ENCODE data around the gene ITGAX.

ITGAX gene

DNA sequence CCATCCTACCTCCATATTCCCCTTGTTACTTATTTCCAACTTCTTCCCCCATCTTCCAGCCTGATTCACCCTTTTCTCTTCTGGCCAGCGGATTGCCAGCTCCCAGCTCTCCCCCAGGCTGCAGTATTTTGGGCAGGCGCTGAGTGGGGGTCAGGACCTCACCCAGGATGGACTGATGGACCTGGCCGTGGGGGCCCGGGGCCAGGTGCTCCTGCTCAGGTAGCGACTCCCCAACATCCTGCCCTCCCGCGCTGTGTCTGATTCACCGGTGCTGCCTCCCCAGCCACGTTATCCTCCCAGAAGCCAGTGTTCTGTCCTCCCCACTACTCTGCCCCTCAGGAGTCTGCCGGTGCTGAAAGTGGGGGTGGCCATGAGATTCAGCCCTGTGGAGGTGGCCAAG, 57.8 kb downstream of the ITGAX start:
- no peak overlapping the region for H2AFZ ChIP-seq (ENCODE audit: low read depth, low read length, severe bottlenecking)
- H3K9me2 ChIP-seq (replicated peaks; ENCODE audit: insufficient read depth, low read length), result no peaks in the 10 kb centered on the region
- TF ChIP-seq EZH2phosphoT487 (conservative IDR thresholded peaks at IDR 0.05; ENCODE audit: low read length), result no peak
- TF ChIP-seq, protein P1, sequence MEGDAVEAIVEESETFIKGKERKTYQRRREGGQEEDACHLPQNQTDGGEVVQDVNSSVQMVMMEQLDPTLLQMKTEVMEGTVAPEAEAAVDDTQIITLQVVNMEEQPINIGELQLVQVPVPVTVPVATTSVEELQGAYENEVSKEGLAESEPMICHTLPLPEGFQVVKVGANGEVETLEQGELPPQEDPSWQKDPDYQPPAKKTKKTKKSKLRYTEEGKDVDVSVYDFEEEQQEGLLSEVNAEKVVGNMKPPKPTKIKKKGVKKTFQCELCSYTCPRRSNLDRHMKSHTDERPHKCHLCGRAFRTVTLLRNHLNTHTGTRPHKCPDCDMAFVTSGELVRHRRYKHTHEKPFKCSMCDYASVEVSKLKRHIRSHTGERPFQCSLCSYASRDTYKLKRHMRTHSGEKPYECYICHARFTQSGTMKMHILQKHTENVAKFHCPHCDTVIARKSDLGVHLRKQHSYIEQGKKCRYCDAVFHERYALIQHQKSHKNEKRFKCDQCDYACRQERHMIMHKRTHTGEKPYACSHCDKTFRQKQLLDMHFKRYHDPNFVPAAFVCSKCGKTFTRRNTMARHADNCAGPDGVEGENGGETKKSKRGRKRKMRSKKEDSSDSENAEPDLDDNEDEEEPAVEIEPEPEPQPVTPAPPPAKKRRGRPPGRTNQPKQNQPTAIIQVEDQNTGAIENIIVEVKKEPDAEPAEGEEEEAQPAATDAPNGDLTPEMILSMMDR (IDR thresholded peaks at IDR 0.05; ENCODE audit: insufficient read depth, low read length, poor library complexity, severe bottlenecking), result no peak
- H3K4me2 ChIP-seq (ENCODE audit: low read depth, low read length, poor library complexity, severe bottlenecking), result no peak overlapping the region
- no peaks in the 10 kb centered on the region for H3F3A ChIP-seq (ENCODE audit: insufficient read depth)
- H3K27ac ChIP-seq (ENCODE audit: low read depth, low read length), result no peak overlapping the region
- no peaks in the 10 kb centered on the region for H3K79me2 ChIP-seq (ENCODE audit: insufficient read depth, low read length)
- no peaks in the 10 kb centered on the region for H4K20me1 ChIP-seq (ENCODE audit: low read depth, low read length)
- no peak overlapping the region for H3K4me3 ChIP-seq (ENCODE audit: insufficient read depth, low read length, poor library complexity, severe bottlenecking)
- no peaks in the 10 kb centered on the region for H3K9me3 ChIP-seq (ENCODE audit: insufficient read depth, low read length)
- H3K9ac ChIP-seq (ENCODE audit: low read length), result no peak overlapping the region
- no peaks in the 10 kb centered on the region for H3K27me3 ChIP-seq (ENCODE audit: low read length)
- H3K36me3 ChIP-seq (ENCODE audit: low read length), result no peaks in the 10 kb centered on the region

DNA sequence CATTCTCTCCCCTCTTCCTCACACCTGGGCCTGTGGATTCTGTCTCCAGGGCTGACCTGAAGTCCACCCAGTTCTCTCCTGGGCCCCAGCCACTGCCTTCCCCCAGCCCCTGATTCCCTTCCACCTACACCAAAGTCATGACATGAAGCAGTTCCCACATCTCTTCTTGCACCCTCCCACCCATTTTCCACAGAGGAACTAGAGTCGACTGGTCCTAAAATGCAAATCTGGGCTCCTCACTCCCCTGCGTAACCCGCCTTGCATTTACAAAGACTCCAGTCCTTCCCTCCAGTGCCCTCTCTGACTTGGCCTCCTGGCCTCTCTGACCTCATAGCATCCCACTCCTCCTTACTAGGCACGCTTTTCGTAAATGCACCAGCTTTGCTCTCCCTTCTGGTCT, 58.4 kb downstream of the ITGAX start:
- no peaks in the 10 kb centered on the region for H3F3A ChIP-seq (ENCODE audit: insufficient read depth)
- no peaks in the 10 kb centered on the region for H3K27me3 ChIP-seq (ENCODE audit: low read length)
- H3K4me3 ChIP-seq (ENCODE audit: insufficient read depth, low read length, poor library complexity, severe bottlenecking), result no peak overlapping the region
- no peak overlapping the region for H2AFZ ChIP-seq (ENCODE audit: low read depth, low read length, severe bottlenecking)
- H3K4me2 ChIP-seq (ENCODE audit: low read depth, low read length, poor library complexity, severe bottlenecking), result no peak overlapping the region
- H3K9me3 ChIP-seq (ENCODE audit: insufficient read depth, low read length), result no peaks in the 10 kb centered on the region
- H3K27ac ChIP-seq (ENCODE audit: low read depth, low read length), result no peak overlapping the region
- H4K20me1 ChIP-seq (ENCODE audit: low read depth, low read length), result no peaks in the 10 kb centered on the region
- no peaks in the 10 kb centered on the region for H3K79me2 ChIP-seq (ENCODE audit: insufficient read depth, low read length)
- H3K9me2 ChIP-seq (replicated peaks; ENCODE audit: insufficient read depth, low read length), result no peaks in the 10 kb centered on the region
- TF ChIP-seq, protein P1 (IDR thresholded peaks at IDR 0.05; ENCODE audit: insufficient read depth, low read length, poor library complexity, severe bottlenecking), result no peak
- TF ChIP-seq EZH2phosphoT487 (conservative IDR thresholded peaks at IDR 0.05; ENCODE audit: low read length), result no peak
- H3K9ac ChIP-seq (ENCODE audit: low read length), result no peak overlapping the region
- no peaks in the 10 kb centered on the region for H3K36me3 ChIP-seq (ENCODE audit: low read length)

GRCh38 chr16:31413943-31414342, 59.0 kb downstream of the ITGAX start:
- Histone ChIP-seq H3K36me3 (ENCODE audit: low read length) (no peaks in the 10 kb centered on the region), H3K9ac (ENCODE audit: low read length) (no peak overlapping the region), H2AFZ (ENCODE audit: low read depth, low read length, severe bottlenecking) (no peak overlapping the region), H3K4me2 (ENCODE audit: low read depth, low read length, poor library complexity, severe bottlenecking) (no peak overlapping the region), H3K27ac (ENCODE audit: low read depth, low read length) (no peak overlapping the region), H3F3A (ENCODE audit: insufficient read depth) (no peaks in the 10 kb centered on the region), H3K27me3 (ENCODE audit: low read length) (no peaks in the 10 kb centered on the region), H3K9me2 (replicated peaks; ENCODE audit: insufficient read depth, low read length) (no peaks in the 10 kb centered on the region), H3K79me2 (ENCODE audit: insufficient read depth, low read length) (no peaks in the 10 kb centered on the region), H3K4me3 (ENCODE audit: insufficient read depth, low read length, poor library complexity, severe bottlenecking) (no peak overlapping the region), H4K20me1 (ENCODE audit: low read depth, low read length) (no peaks in the 10 kb centered on the region), H3K9me3 (ENCODE audit: insufficient read depth, low read length) (no peaks in the 10 kb centered on the region)
- TF ChIP-seq EZH2phosphoT487 (conservative IDR thresholded peaks at IDR 0.05; ENCODE audit: low read length), result no peak
- TF ChIP-seq, protein P1 (IDR thresholded peaks at IDR 0.05; ENCODE audit: insufficient read depth, low read length, poor library complexity, severe bottlenecking), result no peak
